Right kidney (tissue), 1 donor: ENCODE results near the gene LAMTOR3.
"Not testable (repeated sequence)": the region's sequence is repeated elsewhere in the genome, so short reads cannot be mapped to it uniquely, and the experiment has no call there.

Source experiments
- DNase-seq: peaks from one replicate; pipeline ENCODE4 v3.0.0-alpha.2; 2016

The LAMTOR3 gene

DNA sequence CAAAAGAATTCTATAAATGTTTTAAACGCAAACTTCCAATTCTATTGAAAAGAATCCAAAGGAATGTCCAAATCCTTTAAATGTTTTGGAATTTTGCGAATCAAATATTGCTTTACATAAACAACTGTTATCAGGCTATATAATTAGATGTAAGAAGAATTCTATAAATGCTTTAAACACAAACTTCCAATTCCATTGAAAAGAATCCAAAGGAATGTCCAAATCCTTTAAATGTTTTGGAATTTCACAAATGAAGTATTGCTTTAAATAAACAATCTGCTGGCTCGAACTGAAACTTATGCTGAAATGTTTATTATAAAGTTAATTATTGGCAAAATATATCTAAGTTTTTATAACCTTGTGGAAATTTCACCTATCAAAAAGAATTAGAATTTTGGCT is 61.5 kb downstream of the LAMTOR3 start:
- DNase-seq: no peak

GRCh38 chr4:99832321-99832720 is 61.9 kb downstream of the LAMTOR3 start:
- no peak for DNase-seq

- not testable (repeated sequence) for DNase-seq
Observed at GRCh38 chr4:99830051-99830450, 64.2 kb downstream of the LAMTOR3 start.

DNA sequence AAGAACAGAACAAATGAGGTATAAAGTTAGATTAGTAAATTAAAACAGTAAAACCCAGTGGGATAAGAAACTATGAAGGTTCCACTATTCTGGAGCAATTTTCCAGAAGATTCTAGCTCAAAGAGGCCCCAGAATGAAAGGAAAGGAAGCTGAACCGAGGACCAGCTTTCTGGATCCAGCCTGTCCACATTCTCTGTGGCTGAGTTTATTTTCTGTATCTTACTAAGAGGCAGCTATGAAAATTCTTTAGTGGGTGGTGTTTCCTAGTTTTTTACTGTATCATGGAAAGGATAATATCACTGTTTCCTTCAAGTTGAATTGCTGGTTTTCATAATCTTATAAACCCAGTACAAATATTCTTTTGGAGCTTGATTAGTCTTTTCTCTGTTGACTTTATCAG is 65.8 kb downstream of the LAMTOR3 start:
- no peak for DNase-seq
